Endothelial cell of umbilical vein (primary cell): ENCODE measurements around the gene TSPAN17.

Experiments used
- CTCF ChIP-seq, 2 donors: IDR thresholded peaks; 1 replicate in 1 of 2; 2 replicates in 1 of 2; pipeline ENCODE4 v1.5.1; 2011; ENCODE audit warnings: low read length in 2 of 2, mild to moderate bottlenecking in 2 of 2, moderate library complexity in 2 of 2, control low read depth in 1 of 2, inconsistent platforms in 1 of 2, low read depth in 1 of 2; ENCODE audit not compliant: insufficient read depth in 1 of 2; ENCODE audit errors: extremely low read depth in 1 of 2
- EZH2 ChIP-seq: IDR thresholded peaks from 2 replicates; pipeline ENCODE4 v1.6.1; 2012; ENCODE audit warnings: borderline replicate concordance, low read depth, mild to moderate bottlenecking, moderate library complexity, low read length, inconsistent platforms; ENCODE audit not compliant: severe bottlenecking
- FOS ChIP-seq: IDR thresholded peaks from 2 replicates; pipeline ENCODE4 v1.6.1; 2011; ENCODE audit warnings: mild to moderate bottlenecking, low read length, moderate library complexity, borderline replicate concordance; ENCODE audit not compliant: insufficient read depth
- MAX ChIP-seq: IDR thresholded peaks from 2 replicates; pipeline ENCODE4 v1.6.1; 2011; ENCODE audit not compliant: insufficient read depth, insufficient read length
- POLR2A ChIP-seq: IDR thresholded peaks from 2 replicates; pipeline ENCODE4 v1.6.1; 2012; ENCODE audit warnings: low read depth, mild to moderate bottlenecking, control low read depth, low read length
- POLR2AphosphoS5 ChIP-seq: IDR thresholded peaks from 2 replicates; pipeline ENCODE4 v1.6.1; 2012; ENCODE audit warnings: low read depth, mild to moderate bottlenecking, control low read depth, low read length, moderate library complexity; ENCODE audit not compliant: insufficient read depth

GRCh38 chr5:176678584-176678983, 31.3 kb downstream of the TSPAN17 start:
- TF ChIP-seq POLR2A (no peak), CTCF (IDR thresholded peaks at IDR 0.05; ENCODE audit: extremely low read depth in 1 of 2, insufficient read depth in 1 of 2, low read depth in 1 of 2, low read length in 2 of 2) (no peak), EZH2 (no peak), FOS (no peak), MAX (no peak), POLR2AphosphoS5 (no peak)
